Astrocyte (in vitro differentiated cells and primary cell): ENCODE results near the gene CDC42BPA. TPM values are rescaled to one million over a fixed set of nuclear protein-coding genes. Genes with fewer than 3 reads are reported as not detected.

Experiments
- DNase-seq: peaks from one replicate; pipeline ENCODE4 v3.0.0-alpha.2; 2010; ENCODE audit warnings: low read depth
- FAIRE-seq: peaks from 2 replicates; lab custom pipeline; 2011; peaks lifted over from hg19 to GRCh38; lab: Jason Lieb, UNC
- H2AFZ ChIP-seq: 2 replicates; pipeline ENCODE4 v1.6.0; 2012; ENCODE audit warnings: low read depth, low read length, inconsistent platforms
- H3K27ac ChIP-seq: 2 replicates; pipeline ENCODE4 v1.5.1; 2011; ENCODE audit warnings: low read depth, low read length, inconsistent platforms
- H3K27me3 ChIP-seq: 2 replicates; pipeline ENCODE4 v1.6.0; 2011; ENCODE audit warnings: low read length, inconsistent platforms; ENCODE audit not compliant: insufficient read depth
- H3K36me3 ChIP-seq: 2 replicates; pipeline ENCODE4 v1.5.1; 2011; ENCODE audit warnings: low read length, inconsistent platforms; ENCODE audit not compliant: insufficient read depth
- H3K4me1 ChIP-seq: 2 replicates; pipeline ENCODE4 v1.5.1; 2011; ENCODE audit warnings: low read length, inconsistent platforms; ENCODE audit not compliant: insufficient read depth
- H3K4me2 ChIP-seq: 2 replicates; pipeline ENCODE4 v1.6.0; 2012; ENCODE audit warnings: low read length, inconsistent platforms
- H3K4me3 ChIP-seq: 2 replicates; pipeline ENCODE4 v1.5.1; 2011; ENCODE audit warnings: low read depth, mild to moderate bottlenecking, low read length, inconsistent platforms; ENCODE audit not compliant: insufficient read depth
- H3K79me2 ChIP-seq: 2 replicates; pipeline ENCODE4 v1.6.0; 2012; ENCODE audit warnings: mild to moderate bottlenecking, low read length, inconsistent platforms; ENCODE audit not compliant: insufficient read depth
- H3K9ac ChIP-seq: 2 replicates; pipeline ENCODE4 v1.6.0; 2012; ENCODE audit warnings: mild to moderate bottlenecking, low read length, inconsistent platforms
- H3K9me3 ChIP-seq: 2 replicates; pipeline ENCODE4 v1.5.1; 2012; ENCODE audit warnings: low read depth, mild to moderate bottlenecking, low read length, inconsistent platforms; ENCODE audit not compliant: insufficient read depth
- H4K20me1 ChIP-seq: 2 replicates; pipeline ENCODE4 v1.6.0; 2012; ENCODE audit warnings: low read length, inconsistent platforms; ENCODE audit not compliant: insufficient read depth
- H3K27ac Mint-ChIP-seq: one replicate; pipeline ENCODE4 v1.8.0; 2021; ENCODE audit warnings: mild to moderate bottlenecking, mixed read lengths; ENCODE audit not compliant: unreplicated experiment
- H3K27me3 Mint-ChIP-seq: one replicate; pipeline ENCODE4 v1.8.0; 2021; ENCODE audit warnings: low read depth, mixed read lengths; ENCODE audit not compliant: unreplicated experiment
- H3K36me3 Mint-ChIP-seq: one replicate; pipeline ENCODE4 v1.8.0; 2021; ENCODE audit warnings: low read depth, mixed read lengths; ENCODE audit not compliant: unreplicated experiment
- H3K4me1 Mint-ChIP-seq: one replicate; pipeline ENCODE4 v1.8.0; 2021; ENCODE audit warnings: low read depth, mixed read lengths; ENCODE audit not compliant: unreplicated experiment
- H3K4me3 Mint-ChIP-seq: one replicate; pipeline ENCODE4 v1.8.0; 2021; ENCODE audit warnings: mild to moderate bottlenecking, moderate library complexity, mixed read lengths; ENCODE audit not compliant: unreplicated experiment
- H3K9me3 Mint-ChIP-seq: one replicate; pipeline ENCODE4 v1.8.0; 2021; ENCODE audit warnings: mild to moderate bottlenecking, mixed read lengths; ENCODE audit not compliant: unreplicated experiment
- EZH2 ChIP-seq: IDR thresholded peaks from 2 replicates; pipeline ENCODE4 v1.6.1; 2012; ENCODE audit warnings: mild to moderate bottlenecking, low read length, inconsistent platforms; ENCODE audit not compliant: insufficient read depth
- total RNA-seq: library from RNA; stranded (reverse); gene quantifications from 2 replicates; pipeline ENCODE4 v1.2.1, GENCODE V29; 2021
- TF ChIP-seq, protein P1 (sequence below): IDR thresholded peaks from 2 replicates; pipeline ENCODE4 v1.5.1; 2011; ENCODE audit warnings: low read depth, mild to moderate bottlenecking, inconsistent platforms, low read length, moderate library complexity; ENCODE audit not compliant: insufficient read depth

Gene CDC42BPA
- total RNA-seq, 1 donor from 2014 or later: 34.5 TPM

GRCh38 chr1:226950316-226950715 is 368.0 kb downstream of the CDC42BPA start:
- Histone ChIP-seq H3K79me2 (no peaks in the 10 kb centered on the region), H3K36me3 (no peaks in the 10 kb centered on the region), H3K27me3 (no peaks in the 10 kb centered on the region), H3K4me2 (no peak overlapping the region), H2AFZ (no peak overlapping the region), H3K9ac (no peak overlapping the region), H3K4me1 (no peaks in the 10 kb centered on the region), H3K27ac (no peak overlapping the region), H3K9me3 (no peaks in the 10 kb centered on the region), H3K4me3 (no peak overlapping the region), H4K20me1 (peaks cover 6% of the 10 kb centered on the region)
- H3K4me3 Mint-ChIP-seq: no peak overlapping the region
- H3K4me1 Mint-ChIP-seq: peaks cover 2% of the 10 kb centered on the region
- no peaks in the 10 kb centered on the region for H3K27me3 Mint-ChIP-seq
- no peak overlapping the region for H3K27ac Mint-ChIP-seq
- TF ChIP-seq, protein P1, sequence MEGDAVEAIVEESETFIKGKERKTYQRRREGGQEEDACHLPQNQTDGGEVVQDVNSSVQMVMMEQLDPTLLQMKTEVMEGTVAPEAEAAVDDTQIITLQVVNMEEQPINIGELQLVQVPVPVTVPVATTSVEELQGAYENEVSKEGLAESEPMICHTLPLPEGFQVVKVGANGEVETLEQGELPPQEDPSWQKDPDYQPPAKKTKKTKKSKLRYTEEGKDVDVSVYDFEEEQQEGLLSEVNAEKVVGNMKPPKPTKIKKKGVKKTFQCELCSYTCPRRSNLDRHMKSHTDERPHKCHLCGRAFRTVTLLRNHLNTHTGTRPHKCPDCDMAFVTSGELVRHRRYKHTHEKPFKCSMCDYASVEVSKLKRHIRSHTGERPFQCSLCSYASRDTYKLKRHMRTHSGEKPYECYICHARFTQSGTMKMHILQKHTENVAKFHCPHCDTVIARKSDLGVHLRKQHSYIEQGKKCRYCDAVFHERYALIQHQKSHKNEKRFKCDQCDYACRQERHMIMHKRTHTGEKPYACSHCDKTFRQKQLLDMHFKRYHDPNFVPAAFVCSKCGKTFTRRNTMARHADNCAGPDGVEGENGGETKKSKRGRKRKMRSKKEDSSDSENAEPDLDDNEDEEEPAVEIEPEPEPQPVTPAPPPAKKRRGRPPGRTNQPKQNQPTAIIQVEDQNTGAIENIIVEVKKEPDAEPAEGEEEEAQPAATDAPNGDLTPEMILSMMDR: no peak
- TF ChIP-seq EZH2: no peak
- FAIRE-seq (no peak), DNase-seq (no peak)
- H3K36me3 Mint-ChIP-seq: peaks cover 2% of the 10 kb centered on the region
- H3K9me3 Mint-ChIP-seq: peaks cover 2% of the 10 kb centered on the region

DNA sequence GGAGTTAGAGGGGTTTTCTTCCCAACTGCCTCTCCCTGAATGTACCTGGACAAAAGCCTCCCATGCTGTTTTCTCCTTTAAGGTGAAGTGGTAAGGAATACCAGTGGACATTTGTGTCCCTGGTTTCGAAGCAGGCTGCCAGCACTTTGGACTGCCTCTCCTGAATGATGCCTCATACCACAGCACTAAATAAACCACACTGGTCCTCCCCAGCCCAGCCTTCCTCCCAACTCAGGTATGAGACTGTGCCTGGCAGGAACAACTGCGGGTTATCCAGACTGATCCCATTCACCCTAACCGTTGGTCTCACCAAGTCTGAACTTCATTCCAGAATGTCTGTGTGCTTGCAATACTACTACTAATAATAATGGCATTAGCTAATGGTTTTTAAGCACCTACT is 368.9 kb downstream of the CDC42BPA start:
- Mint-ChIP-seq H3K27ac (no peak overlapping the region), H3K27me3 (no peaks in the 10 kb centered on the region), H3K36me3 (no peaks in the 10 kb centered on the region), H3K9me3 (no peaks in the 10 kb centered on the region), H3K4me1 (peaks cover 2% of the 10 kb centered on the region), H3K4me3 (no peak overlapping the region)
- no peaks in the 10 kb centered on the region for H3K27me3 ChIP-seq
- DNase-seq: no peak
- H3K36me3 ChIP-seq: no peaks in the 10 kb centered on the region
- H3K9ac ChIP-seq: no peak overlapping the region
- no peak for TF ChIP-seq EZH2
- TF ChIP-seq, protein P1: no peak
- H2AFZ ChIP-seq: no peak overlapping the region
- no peaks in the 10 kb centered on the region for H3K9me3 ChIP-seq
- H3K4me3 ChIP-seq: no peak overlapping the region
- H3K4me2 ChIP-seq: no peak overlapping the region
- no peak for FAIRE-seq
- peaks cover 6% of the 10 kb centered on the region for H4K20me1 ChIP-seq
- H3K27ac ChIP-seq: no peak overlapping the region
- H3K79me2 ChIP-seq: no peaks in the 10 kb centered on the region
- H3K4me1 ChIP-seq: no peaks in the 10 kb centered on the region

GRCh38 chr1:226948996-226949395 is 369.3 kb downstream of the CDC42BPA start:
- Mint-ChIP-seq H3K36me3 (no peaks in the 10 kb centered on the region), H3K27ac (no peak overlapping the region), H3K9me3 (no peaks in the 10 kb centered on the region), H3K4me1 (peaks cover 2% of the 10 kb centered on the region), H3K4me3 (no peak overlapping the region), H3K27me3 (no peaks in the 10 kb centered on the region)
- no peak for FAIRE-seq
- no peak overlapping the region for H3K9ac ChIP-seq
- H3K36me3 ChIP-seq: no peaks in the 10 kb centered on the region
- H3K4me2 ChIP-seq: no peak overlapping the region
- no peak overlapping the region for H3K4me3 ChIP-seq
- no peaks in the 10 kb centered on the region for H3K79me2 ChIP-seq
- H3K9me3 ChIP-seq: no peaks in the 10 kb centered on the region
- no peaks in the 10 kb centered on the region for H3K27me3 ChIP-seq
- no peak overlapping the region for H3K27ac ChIP-seq
- no peak for DNase-seq
- H4K20me1 ChIP-seq: peaks cover 6% of the 10 kb centered on the region
- no peaks in the 10 kb centered on the region for H3K4me1 ChIP-seq
- H2AFZ ChIP-seq: no peak overlapping the region
- TF ChIP-seq, protein P1: no peak
- TF ChIP-seq EZH2: no peak
